ENCODE results near the gene TMEM178B.
A peak's percentile ranks its signal among the peaks of the same experiment; 100 is the strongest.

The TMEM178B gene

GRCh38 chr7:141265668-141266067 is 191.8 kb downstream of the TMEM178B start:
- DNase-seq = no peak

DNA sequence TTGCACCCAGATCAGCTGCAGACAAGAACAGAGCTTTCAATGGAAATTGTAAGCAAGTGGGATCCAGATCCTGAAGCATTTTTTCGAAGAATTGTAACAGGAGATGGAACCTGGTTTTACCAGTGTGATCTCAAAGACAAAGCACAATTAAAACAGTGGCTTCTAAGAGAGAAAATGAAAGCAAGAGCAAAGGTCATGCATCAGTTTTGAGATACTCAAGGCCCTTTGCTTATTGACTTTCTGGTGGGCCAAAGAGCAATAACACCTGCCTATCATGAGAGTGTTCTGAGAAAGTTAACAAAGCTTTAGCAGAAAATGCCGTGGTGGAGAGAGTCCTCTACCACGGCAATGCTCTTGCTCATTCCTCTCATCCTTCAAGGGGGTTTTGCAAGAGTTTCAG is 194.8 kb downstream of the TMEM178B start:
- no peak for DNase-seq

DNA sequence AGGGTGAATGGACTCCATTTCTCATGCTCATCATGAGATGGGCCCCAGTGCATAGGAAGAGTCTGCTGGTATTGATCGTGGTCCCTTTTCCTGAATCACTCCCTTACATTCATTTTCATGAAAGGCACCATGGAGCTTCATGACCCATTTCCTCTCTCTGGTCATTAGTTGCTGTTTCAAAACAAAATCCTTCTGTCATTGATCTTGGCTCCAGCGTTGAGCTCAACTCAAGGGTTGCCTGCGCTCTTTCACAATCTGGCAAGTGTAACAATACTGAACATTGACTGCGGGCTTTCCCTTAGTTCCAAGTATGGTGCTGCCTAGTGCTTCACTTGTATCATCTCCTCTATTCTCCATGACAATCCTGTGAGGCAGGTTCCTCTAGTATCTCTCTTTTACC is 197.6 kb downstream of the TMEM178B start:
- peak in 1 of 14 donors; percentile 12 for DNase-seq

GRCh38 chr7:141272417-141272816 is 198.6 kb downstream of the TMEM178B start:
- no peak for DNase-seq

- DNase-seq = no peak
Observed at GRCh38 chr7:141275350-141275749, 201.5 kb downstream of the TMEM178B start.

DNA sequence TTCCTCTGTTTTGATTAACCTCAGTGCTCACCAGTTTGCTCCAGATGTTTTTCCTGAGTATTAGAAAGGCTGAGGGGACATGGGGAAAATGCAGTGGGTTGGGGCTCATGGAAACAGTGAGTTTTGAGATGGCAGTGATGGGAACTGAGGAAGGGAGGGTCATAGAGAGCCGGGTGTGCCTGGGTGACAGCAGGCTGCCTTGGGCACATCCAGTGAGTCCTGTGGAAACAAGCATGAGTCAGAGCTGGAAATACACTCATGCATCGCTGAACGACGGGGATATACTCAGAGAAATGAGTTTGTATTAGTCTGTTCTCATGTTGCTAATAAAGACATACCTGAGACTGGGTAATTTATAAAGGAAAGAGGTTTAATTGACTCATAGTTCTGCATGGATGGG is 202.2 kb downstream of the TMEM178B start:
- DNase-seq = no peak

- DNase-seq = no peak
Observed at GRCh38 chr7:141280100-141280499, 206.2 kb downstream of the TMEM178B start.

DNA sequence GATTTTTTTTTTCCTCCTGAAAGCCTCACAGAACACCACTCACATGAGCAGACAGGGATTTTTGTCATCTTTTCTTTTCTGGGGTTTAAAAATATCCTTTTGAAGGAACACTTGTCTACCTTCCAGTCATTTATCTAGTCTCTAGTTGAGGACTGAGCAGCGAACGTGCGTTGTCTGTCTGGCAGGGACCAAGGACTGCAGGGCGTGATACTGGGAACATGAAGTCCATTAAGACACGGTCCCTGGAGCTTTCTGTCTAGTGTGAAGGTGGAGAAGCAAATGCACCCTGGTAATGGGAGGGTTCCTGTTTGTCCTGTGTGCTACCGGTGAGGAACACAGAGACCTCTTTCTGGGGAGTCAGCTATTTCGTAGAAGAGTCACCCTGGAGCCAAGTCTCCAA is 207.4 kb downstream of the TMEM178B start:
- DNase-seq = no peak

GRCh38 chr7:141286522-141286921 is 212.7 kb downstream of the TMEM178B start:
- DNase-seq = no peak

DNA sequence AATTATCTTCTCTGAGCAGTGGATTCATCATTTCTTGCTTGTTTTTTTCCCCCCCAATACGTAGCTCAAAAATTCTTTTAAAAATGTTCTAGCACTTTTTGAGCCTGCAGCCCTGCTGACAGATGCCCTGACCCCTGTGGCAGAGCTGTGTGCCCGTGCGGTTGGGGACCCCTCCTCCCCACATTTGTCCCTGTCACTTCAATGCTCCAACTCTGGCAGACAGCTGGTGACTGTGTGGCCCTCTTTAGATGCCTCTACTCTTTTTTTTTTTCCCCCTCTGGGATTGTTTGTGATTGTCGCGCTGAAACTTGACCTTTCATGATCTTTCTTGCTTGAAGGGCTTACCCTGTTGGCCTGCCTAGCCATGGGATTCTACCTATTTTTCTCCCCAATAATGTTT is 214.1 kb downstream of the TMEM178B start:
- no peak for DNase-seq

GRCh38 chr7:141288626-141289025 is 214.8 kb downstream of the TMEM178B start:
- DNase-seq = peak in 1 of 14 donors; percentile 19

DNA sequence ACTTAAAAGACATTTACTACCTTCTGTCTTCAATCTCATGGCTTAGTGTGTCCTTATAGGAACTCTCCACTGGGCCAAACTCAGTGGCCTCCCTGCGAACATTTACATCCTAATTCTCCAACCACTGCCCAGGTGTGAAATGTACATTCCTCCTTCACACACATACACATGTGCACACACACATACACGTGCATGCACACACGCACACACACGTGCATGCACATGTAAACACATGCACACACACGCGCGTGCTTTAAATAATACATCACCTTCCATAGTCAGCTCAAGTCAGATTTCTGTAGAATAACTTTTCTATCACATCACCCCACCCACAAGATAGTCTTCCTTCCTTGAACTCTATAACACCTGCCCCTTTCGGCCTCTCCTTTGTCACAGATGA is 216.5 kb downstream of the TMEM178B start:
- DNase-seq = no peak

GRCh38 chr7:141290973-141291372 is 217.1 kb downstream of the TMEM178B start:
- no peak for DNase-seq

DNA sequence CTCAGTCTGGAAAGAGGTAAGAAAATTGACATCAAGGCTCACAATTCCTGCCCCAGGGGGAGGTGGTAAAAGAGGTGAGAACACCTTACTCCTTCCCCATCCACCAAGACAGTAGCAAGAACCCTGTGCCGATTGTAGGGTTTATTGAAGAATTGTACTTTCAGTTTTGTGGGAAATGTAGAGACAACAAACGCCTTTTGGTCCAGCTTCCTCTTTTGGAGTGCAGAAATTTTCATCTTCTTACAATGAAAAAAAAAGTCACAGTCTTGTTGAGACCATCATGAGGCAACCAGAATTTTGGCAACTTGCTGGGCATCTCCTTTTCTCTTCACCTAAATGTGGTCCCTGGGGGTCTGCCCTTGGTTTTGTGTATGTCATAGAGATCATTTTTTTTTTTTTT is 217.7 kb downstream of the TMEM178B start:
- DNase-seq = no peak

GRCh38 chr7:141294143-141294829 is 220.4 kb downstream of the TMEM178B start:
- DNase-seq = peak in 1 of 14 donors; percentile 8

- DNase-seq = no peak
Observed at GRCh38 chr7:141295367-141295895, 221.6 kb downstream of the TMEM178B start.

DNA sequence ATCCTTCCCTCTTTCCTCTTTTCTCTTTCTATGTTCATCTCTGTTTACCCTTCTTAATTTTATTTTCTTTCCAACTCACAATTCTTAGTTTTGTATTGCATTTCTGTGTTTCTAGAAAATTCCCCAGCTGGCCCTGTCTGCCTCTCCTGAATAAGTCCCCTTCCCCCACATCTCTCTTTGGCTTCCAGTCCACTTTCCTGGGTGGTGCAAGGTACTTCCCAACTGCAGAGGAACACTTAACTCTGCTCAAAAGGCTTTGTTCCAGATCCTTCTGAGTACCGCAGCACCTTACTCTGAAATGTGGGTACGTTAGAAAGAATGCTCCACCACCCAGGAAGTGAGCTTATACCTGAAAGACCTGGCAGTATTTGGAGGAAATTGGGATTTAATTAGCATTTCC is 227.0 kb downstream of the TMEM178B start:
- no peak for DNase-seq

DNA sequence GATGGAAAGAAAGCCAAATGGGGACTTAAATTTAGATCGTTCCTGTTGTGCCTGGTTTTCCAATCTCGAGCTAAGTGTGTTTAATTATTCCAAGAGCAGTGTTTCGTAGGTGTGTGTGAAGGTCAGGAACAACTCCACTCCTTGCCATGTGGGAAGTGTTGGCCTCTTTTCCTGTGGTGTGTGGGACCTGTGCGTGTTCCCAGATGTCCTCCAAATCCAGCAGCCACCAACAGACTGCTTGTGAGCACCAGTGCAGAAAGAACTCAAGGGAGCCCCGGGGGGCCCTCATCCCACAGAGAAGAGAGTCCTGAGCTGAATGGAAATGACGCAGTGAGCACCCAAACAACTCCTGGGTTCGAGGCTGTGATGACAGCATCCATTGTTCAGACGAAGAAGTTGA is 227.7 kb downstream of the TMEM178B start:
- DNase-seq = no peak

- no peak for DNase-seq
Observed at GRCh38 chr7:141302617-141303016, 228.8 kb downstream of the TMEM178B start.

- no peak for DNase-seq
Observed at GRCh38 chr7:141304291-141304690, 230.4 kb downstream of the TMEM178B start.

- no peak for DNase-seq
Observed at GRCh38 chr7:141306081-141306480, 232.2 kb downstream of the TMEM178B start.

GRCh38 chr7:141312395-141312794 is 238.5 kb downstream of the TMEM178B start:
- no peak for DNase-seq

GRCh38 chr7:141312828-141313521 is 239.1 kb downstream of the TMEM178B start:
- DNase-seq = no peak

- no peak for DNase-seq
Observed at GRCh38 chr7:141313896-141314295, 240.0 kb downstream of the TMEM178B start.

Measured in C1 segment of cervical spinal cord (tissue), 14 donors.